GM12891 (cell line): ENCODE results near the gene COX5B.

Source experiments
- POLR2A ChIP-seq: IDR thresholded peaks from 2 replicates; pipeline ENCODE4 v1.6.1; 2011; ENCODE audit warnings: low read depth, low read length, control low read depth
- POLR2AphosphoS5 ChIP-seq: IDR thresholded peaks from 2 replicates; pipeline ENCODE4 v1.6.1; 2011; ENCODE audit warnings: low read depth, low read length, control low read depth

DNA sequence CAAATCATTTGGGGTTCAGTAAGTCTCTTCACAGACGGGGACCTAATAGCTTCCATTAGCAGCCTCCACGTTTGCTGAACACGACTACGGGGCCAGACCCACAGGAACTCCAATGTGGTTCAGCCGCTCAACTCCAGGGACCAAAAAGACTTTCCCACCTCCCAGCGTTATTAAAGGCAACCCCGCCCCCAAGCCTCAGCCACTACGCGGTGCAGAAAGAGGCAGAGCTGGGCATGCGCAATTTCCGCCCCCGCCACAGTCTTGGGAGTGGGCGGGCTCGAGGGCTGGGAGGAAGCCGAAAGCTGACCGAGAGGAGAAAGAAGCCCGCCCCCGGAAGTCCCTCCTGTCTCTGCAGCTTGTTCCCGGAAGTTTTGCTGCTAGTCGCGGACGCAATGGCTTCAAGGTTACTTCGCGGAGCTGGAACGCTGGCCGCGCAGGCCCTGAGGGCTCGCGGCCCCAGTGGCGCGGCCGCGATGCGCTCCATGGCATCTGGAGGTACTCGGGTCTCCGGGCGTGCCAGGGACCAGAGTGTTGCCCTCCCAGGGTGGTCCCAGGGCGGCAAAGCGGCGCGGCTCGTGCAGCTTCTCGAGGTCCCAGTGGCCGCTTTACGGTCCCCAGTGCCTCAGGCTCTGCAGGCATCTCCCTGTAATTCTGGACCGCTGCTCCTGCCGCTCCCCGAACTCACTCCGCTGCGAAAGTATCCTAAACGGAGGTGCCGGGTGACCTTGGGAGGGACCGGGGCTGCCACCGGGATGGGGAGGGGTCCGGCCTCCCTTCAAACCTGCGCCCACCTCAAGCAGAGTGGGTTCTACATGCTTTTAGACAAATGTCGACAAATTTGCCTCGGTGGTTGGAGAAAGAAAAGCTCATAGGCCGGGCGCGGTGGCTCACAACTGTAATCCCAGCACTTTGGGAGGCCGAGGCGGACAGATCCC is at the start of gene COX5B:
- TF ChIP-seq POLR2AphosphoS5 (peak; percentile 92), POLR2A (peak; percentile 93)
